Measurements from ENCODE around the gene RAB2B. TPM values are rescaled to one million over a fixed set of nuclear protein-coding genes. Genes with fewer than 3 reads are reported as not detected.

The RAB2B gene
- total RNA-seq, 1 donor from 2014 or later = 30.2 TPM

DNA sequence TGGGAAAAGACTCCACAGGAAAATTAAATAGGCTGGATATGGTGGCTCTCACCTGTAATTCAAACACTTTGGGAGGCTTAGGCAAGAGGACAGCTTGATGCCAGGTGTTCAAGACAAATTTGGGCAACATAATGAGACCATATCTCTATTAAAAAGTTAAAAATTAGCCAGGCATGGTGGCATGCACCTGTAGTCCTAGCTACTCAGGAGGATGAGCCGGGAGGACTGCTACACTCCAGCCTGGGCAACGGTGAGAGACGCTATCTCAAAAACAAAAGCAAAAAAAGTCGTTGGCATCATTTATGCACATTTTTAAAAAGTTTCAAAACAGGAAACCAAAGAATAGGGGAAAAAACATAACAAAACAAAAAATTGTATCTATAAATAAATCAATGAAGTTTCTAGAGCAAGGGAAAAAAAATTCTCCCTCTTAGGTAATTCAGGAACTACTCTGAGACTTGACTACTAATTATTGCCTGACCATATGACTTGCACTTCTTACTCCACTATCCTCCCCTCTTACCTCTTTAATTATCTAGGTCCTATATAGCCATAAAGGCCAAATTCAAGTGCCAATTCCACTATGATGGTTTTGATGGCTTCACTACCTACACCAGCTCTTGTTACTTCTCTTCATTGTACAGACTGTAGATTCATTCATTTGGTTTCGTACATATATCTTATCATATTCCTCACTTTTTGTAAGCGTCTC, 32.8 kb upstream of the RAB2B start:
- Mint-ChIP-seq H3K4me3 (peak overlapping the region; percentile 99), H3K27ac (ENCODE audit: unreplicated experiment) (peak overlapping the region; percentile 97), H3K4me1 (peaks cover 52% of the 10 kb centered on the region), H3K36me3 (ENCODE audit: low read depth) (peaks cover 12% of the 10 kb centered on the region), H3K9me3 (peaks cover 3% of the 10 kb centered on the region), H3K27me3 (ENCODE audit: low read depth) (no peaks in the 10 kb centered on the region)
- DNase-seq (ENCODE audit: low read depth, low spot score) = no peak
- TF ChIP-seq CTCF (conservative IDR thresholded peaks at IDR 0.05) = no peak

- Mint-ChIP-seq H3K27ac (ENCODE audit: unreplicated experiment) (no peak overlapping the region), H3K27me3 (ENCODE audit: low read depth) (no peaks in the 10 kb centered on the region), H3K4me3 (no peak overlapping the region), H3K9me3 (peaks cover 3% of the 10 kb centered on the region), H3K36me3 (ENCODE audit: low read depth) (peaks cover 12% of the 10 kb centered on the region), H3K4me1 (peaks cover 29% of the 10 kb centered on the region)
- DNase-seq (ENCODE audit: low read depth, low spot score) = no peak
- TF ChIP-seq CTCF (conservative IDR thresholded peaks at IDR 0.05) = no peak
Observed at GRCh38 chr14:21506557-21506956, 29.8 kb upstream of the RAB2B start.

DNA sequence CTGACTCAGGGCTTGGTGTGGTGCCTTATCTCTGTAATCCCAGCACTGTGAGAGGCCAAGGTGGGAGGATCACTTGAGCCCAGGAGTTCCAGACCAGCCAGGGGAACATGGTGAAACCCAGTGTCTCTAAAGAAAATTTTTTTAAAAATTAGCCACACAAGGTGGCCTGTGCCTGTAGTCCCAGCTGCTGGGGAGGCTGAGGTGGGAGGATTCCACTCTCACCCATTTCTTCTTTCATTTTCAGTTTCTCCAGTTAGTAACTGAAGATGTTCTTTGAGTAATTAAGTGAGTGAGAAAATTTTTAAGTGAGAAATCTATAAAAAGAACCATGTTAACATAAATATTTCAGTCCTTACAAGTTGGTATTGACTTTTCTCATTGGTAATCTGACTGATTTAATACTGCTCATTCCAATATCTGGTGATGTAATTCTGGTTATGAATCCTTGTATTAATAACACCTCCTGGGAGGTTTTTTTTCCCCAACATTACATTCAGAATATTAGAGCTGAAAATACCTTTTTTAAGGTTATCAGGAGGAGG, 28.3 kb upstream of the RAB2B start:
- H3K27ac Mint-ChIP-seq (ENCODE audit: unreplicated experiment) = no peak overlapping the region

DNA sequence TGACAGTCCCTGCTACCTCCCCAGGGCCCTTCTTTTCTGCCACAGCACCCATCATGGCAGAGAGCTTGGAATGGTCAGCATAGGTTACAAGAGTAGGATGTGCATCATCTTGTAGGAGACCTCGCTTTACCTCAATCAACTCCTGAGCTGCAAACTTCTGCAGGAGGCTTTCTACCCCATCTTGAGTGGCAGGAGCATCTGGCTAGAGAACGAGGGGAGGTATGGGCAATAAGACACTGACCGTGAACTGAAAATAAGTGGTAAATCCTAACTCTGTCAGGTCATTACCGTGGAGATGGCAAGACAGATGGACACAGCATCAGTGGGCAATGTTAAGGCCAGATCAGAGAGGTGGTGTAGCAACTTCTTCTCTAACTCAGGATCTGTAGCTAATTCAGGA, 26.6 kb upstream of the RAB2B start:
- H3K36me3 Mint-ChIP-seq (ENCODE audit: low read depth) = peaks cover 21% of the 10 kb centered on the region
- H3K4me1 Mint-ChIP-seq = peaks cover 12% of the 10 kb centered on the region
- no peak for TF ChIP-seq CTCF (conservative IDR thresholded peaks at IDR 0.05)
- H3K27me3 Mint-ChIP-seq (ENCODE audit: low read depth) = no peaks in the 10 kb centered on the region
- no peaks in the 10 kb centered on the region for H3K9me3 Mint-ChIP-seq
- no peak overlapping the region for H3K27ac Mint-ChIP-seq (ENCODE audit: unreplicated experiment)
- no peak overlapping the region for H3K4me3 Mint-ChIP-seq
- no peak for DNase-seq (ENCODE audit: low read depth, low spot score)

More for the DNA sequence above, 28.3 kb upstream of the RAB2B start:
- Mint-ChIP-seq H3K27me3 (ENCODE audit: low read depth) (no peaks in the 10 kb centered on the region), H3K4me1 (peaks cover 19% of the 10 kb centered on the region), H3K36me3 (ENCODE audit: low read depth) (peaks cover 14% of the 10 kb centered on the region), H3K4me3 (no peak overlapping the region), H3K9me3 (no peaks in the 10 kb centered on the region)
- TF ChIP-seq CTCF (conservative IDR thresholded peaks at IDR 0.05) = no peak
- no peak for DNase-seq (ENCODE audit: low read depth, low spot score)

DNA sequence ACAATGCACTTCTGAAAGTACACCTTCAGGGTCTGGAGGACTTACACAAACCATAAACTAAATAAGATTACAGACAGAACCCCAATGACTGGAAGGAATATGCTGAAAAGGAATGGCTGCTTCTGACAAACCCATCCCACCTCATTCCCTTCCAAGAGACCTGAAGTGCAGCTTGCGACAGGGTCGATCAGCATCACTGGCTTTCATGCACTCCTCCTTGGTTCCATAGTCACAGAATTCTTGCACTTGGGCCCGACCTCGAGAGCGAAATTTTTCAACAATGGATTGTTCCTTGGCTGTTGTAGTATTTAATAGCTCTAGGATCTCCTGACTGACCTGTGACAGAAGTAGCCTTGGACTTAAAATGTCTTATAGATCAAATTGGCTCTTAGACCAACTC, 24.8 kb upstream of the RAB2B start:
- Mint-ChIP-seq H3K27ac (ENCODE audit: unreplicated experiment) (no peak overlapping the region), H3K4me1 (peaks cover 7% of the 10 kb centered on the region), H3K27me3 (ENCODE audit: low read depth) (no peaks in the 10 kb centered on the region), H3K36me3 (ENCODE audit: low read depth) (peaks cover 14% of the 10 kb centered on the region), H3K9me3 (no peaks in the 10 kb centered on the region), H3K4me3 (no peak overlapping the region)
- TF ChIP-seq CTCF (conservative IDR thresholded peaks at IDR 0.05) = no peak
- no peak for DNase-seq (ENCODE audit: low read depth, low spot score)
